Body of pancreas (tissue), 4 donors: ENCODE measurements around the gene FADS3. TPM values are rescaled to one million over a fixed set of nuclear protein-coding genes. Genes with fewer than 3 reads are reported as not detected.
"Not testable (repeated sequence)": the region's sequence is repeated elsewhere in the genome, so short reads cannot be mapped to it uniquely, and the experiment has no call there.

Source experiments
- ATAC-seq: fragments of 150-250 bp; one replicate; pipeline ENCODE4 v1.9.1; 2016
- DNase-seq, 4 donors: peaks; one replicate each; pipeline ENCODE4 v3.0.0-alpha.2; 2019
- H3K27ac ChIP-seq, 4 donors: fragments of 200-600 bp; sonication (generic); 1 replicate in 3 of 4; 2 replicates in 1 of 4; pipeline versions ENCODE4 v1.5.1 to v1.6.1; 2016 to 2019; ENCODE audit warnings: mild to moderate bottlenecking in 1 of 4, mixed read lengths in 1 of 4, moderate library complexity in 1 of 4
- H3K27me3 ChIP-seq, 2 donors: fragments of 200-600 bp; sonication (generic); one replicate each; pipeline ENCODE4 v1.6.0; 2016; ENCODE audit warnings: mild to moderate bottlenecking in 1 of 2
- H3K36me3 ChIP-seq, 2 donors: fragments of 200-600 bp; sonication (generic); replicated peaks in 1 of 2; 2 replicates each; pipeline ENCODE4 v1.5.1; 2016; ENCODE audit warnings: low read depth in 2 of 2; ENCODE audit not compliant: insufficient read depth in 1 of 2
- H3K4me1 ChIP-seq: fragments of 200-600 bp; sonication (generic); one replicate; pipeline ENCODE4 v1.6.0; 2016
- H3K4me3 ChIP-seq, 2 donors: fragments of 200-600 bp; sonication (generic); 1 replicate in 1 of 2; 2 replicates in 1 of 2; pipeline ENCODE4 v1.5.1; 2016 to 2019
- H3K9me3 ChIP-seq, 3 donors: fragments of 200-600 bp; sonication (generic); 1 replicate in 2 of 3; 2 replicates in 1 of 3; pipeline ENCODE4 v1.5.1; 2016
- CTCF ChIP-seq, 7 experiments: fragments of 450-650 bp in 4 of 7; fragments of 200-600 bp in 3 of 7; sonication (generic) in 3 of 7; IDR thresholded peaks; one replicate each; pipeline ENCODE4 v1.5.1; 2016 to 2019; ENCODE audit warnings: antibody characterized with exemption in 7 of 7
- POLR2A ChIP-seq, 3 donors: fragments of 450-650 bp; IDR thresholded peaks; one replicate each; pipeline ENCODE4 v1.6.1; 2016; ENCODE audit warnings: antibody characterized with exemption in 3 of 3, mild to moderate bottlenecking in 2 of 3
- WGBS, 2 donors: methylation state at CpG; one replicate each; pipeline ENCODE4 v1.1.5; 2017; 5-methylcytosine and 5-hydroxymethylcytosine counted together
- intact Hi-C: fragments of 100-400 bp; cut with DNase I; formaldehyde crosslinking; loops from one replicate; pipeline ENCODE4 v1.15.1; 2023
- total RNA-seq, 2 donors: library from RNA; depleted of rRNA; stranded (reverse); fragments of >200 nt; gene quantifications; one replicate each; pipeline ENCODE4 v1.1.0, GENCODE V29; 2016

The FADS3 gene
- total RNA-seq, 2 donors from 2014 or later = 30.9 to 33.0 TPM

GRCh38 chr11:61883947-61884346, 7.4 kb downstream of the FADS3 start:
- H3K9me3 ChIP-seq = no peaks in the 10 kb centered on the region
- no peak overlapping the region for H3K27ac ChIP-seq
- peaks cover 5% of the 10 kb centered on the region for H3K4me1 ChIP-seq
- 80 to 81% methylated on average over 4 to 5 of the region's 5 CpGs for WGBS, 2 donors
- no peaks in the 10 kb centered on the region for H3K36me3 ChIP-seq
- ATAC-seq = no peak
- intact Hi-C loops = no loop called here
- no peaks in the 10 kb centered on the region for H3K27me3 ChIP-seq
- no peak for TF ChIP-seq POLR2A (IDR thresholded peaks at IDR 0.05)
- no peak for TF ChIP-seq CTCF (IDR thresholded peaks at IDR 0.05)
- no peak overlapping the region for H3K4me3 ChIP-seq
- DNase-seq = no peak

DNA sequence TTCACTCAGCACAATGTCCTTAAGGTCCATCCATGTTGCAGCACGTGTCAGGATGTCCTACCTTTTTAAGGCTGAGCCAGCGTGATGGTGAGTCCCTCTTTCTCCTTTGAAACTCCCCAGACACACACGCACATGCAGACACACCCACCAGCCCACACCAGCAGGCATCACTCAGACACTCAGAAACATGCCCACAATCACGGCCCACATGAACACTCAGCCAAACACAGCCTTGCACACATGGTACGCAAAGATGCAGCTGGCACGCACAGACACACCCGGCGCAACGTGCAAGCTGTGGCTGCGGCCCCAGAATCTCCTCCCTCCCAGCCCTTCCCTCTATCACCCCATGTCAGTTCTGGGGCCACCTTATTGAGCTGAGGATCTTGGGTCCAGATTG, 8.0 kb downstream of the FADS3 start:
- H3K36me3 ChIP-seq = no peaks in the 10 kb centered on the region
- H3K27me3 ChIP-seq = no peaks in the 10 kb centered on the region
- WGBS, 2 donors = 93 to 94% methylated on average over 10 of the region's 10 CpGs
- H3K4me1 ChIP-seq = peaks cover under 1% of the 10 kb centered on the region
- no peak for DNase-seq
- no peaks in the 10 kb centered on the region for H3K9me3 ChIP-seq
- TF ChIP-seq CTCF (IDR thresholded peaks at IDR 0.05) = no peak
- TF ChIP-seq POLR2A (IDR thresholded peaks at IDR 0.05) = no peak
- intact Hi-C loops = no loop called here
- H3K27ac ChIP-seq = no peak overlapping the region
- ATAC-seq = no peak
- no peak overlapping the region for H3K4me3 ChIP-seq

DNA sequence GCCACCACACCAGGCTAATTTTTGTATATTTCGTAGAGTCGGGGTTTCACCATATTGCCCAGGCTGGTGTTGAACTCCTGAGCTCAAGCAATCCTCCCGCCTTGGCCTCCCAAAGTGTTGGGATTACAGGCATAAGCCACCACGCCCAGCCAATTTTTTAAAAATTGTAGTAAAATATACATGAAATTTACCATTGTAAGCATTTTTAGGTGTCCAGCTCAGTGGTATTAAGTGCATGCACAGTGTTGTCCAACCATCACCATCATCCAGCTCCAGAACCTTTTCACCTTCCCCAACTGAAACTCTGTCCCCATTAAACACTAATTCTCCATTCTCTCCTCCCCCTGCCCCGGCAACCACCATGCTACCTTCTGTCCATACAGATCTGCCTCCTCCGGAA, 8.5 kb downstream of the FADS3 start:
- Histone ChIP-seq H3K27me3 (no peaks in the 10 kb centered on the region), H3K36me3 (no peaks in the 10 kb centered on the region), H3K4me3 (no peak overlapping the region), H3K9me3 (no peaks in the 10 kb centered on the region), H3K4me1 (no peaks in the 10 kb centered on the region), H3K27ac (no peak overlapping the region)
- intact Hi-C loops = no loop called here
- DNase-seq (no peak), ATAC-seq (no peak)
- TF ChIP-seq POLR2A (IDR thresholded peaks at IDR 0.05) = no peak
- TF ChIP-seq CTCF (IDR thresholded peaks at IDR 0.05) = no peak
- 75 to 80% methylated on average over 6 of the region's 6 CpGs for WGBS, 2 donors

DNA sequence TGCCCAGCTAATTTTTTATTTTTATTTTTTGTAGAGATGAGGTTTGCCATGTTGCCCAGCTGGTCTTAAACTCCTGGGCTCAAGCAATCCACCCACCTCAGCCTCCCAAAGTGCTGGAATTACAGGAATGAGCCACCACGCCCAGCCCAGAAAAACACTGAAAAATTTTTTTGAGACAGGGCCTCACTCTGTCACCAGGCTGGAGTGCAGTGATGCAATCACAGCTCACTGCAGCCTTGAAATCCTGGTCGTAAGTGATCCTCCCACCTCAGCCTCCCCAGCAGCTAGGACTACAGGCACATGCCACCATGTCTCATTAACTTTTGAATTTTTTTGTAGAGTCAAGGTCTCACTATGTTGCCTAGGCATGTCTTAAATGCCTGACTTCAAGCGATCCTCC, 9.1 kb downstream of the FADS3 start:
- H3K27me3 ChIP-seq, H3K27ac ChIP-seq, DNase-seq, H3K4me1 ChIP-seq, intact Hi-C loops, H3K9me3 ChIP-seq, H3K36me3 ChIP-seq, ATAC-seq, H3K4me3 ChIP-seq: not testable (repeated sequence)
- WGBS, 2 donors = 81 to 92% methylated on average over 3 of the region's 3 CpGs

DNA sequence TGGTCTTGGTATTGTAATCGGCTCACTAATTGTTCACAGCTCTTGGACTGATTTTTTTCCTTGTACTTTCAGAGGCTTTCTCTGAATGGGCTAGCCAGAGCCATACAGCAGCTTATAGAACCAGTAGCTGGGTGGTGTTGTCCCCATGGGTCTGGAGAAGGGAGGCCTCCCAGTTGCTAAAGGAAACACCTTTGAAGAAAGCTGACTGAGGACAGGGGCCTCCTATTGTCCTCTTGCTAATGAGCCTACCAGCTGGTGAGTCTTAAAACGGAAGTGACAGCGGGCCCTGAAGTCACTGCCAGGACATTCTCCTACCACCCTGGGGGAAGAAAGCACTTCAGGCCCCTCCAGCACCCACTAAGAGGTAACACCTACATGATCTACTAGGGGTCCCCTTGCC, 9.9 kb downstream of the FADS3 start:
- TF ChIP-seq POLR2A (IDR thresholded peaks at IDR 0.05) (no peak), CTCF (IDR thresholded peaks at IDR 0.05) (no peak)
- no peak for ATAC-seq
- no peaks in the 10 kb centered on the region for H3K36me3 ChIP-seq
- H3K9me3 ChIP-seq = no peaks in the 10 kb centered on the region
- intact Hi-C loops = no loop called here
- 83 to 85% methylated on average over 3 of the region's 3 CpGs for WGBS, 2 donors
- no peak for DNase-seq
- no peak overlapping the region for H3K4me3 ChIP-seq
- no peaks in the 10 kb centered on the region for H3K27me3 ChIP-seq
- H3K27ac ChIP-seq = no peak overlapping the region
- no peaks in the 10 kb centered on the region for H3K4me1 ChIP-seq
